HUDEP-2 (cell line): ENCODE results near the gene POFUT1.
"Not testable (repeated sequence)": the region's sequence is repeated elsewhere in the genome, so short reads cannot be mapped to it uniquely, and the experiment has no call there.

Source experiments
- DNase-seq, 76 experiments: peaks; one replicate each; lab custom pipeline; 2025; ENCODE audit not compliant: unreplicated experiment in 76 of 76; lab: John Stamatoyannopoulos, UW

POFUT1 gene

DNA sequence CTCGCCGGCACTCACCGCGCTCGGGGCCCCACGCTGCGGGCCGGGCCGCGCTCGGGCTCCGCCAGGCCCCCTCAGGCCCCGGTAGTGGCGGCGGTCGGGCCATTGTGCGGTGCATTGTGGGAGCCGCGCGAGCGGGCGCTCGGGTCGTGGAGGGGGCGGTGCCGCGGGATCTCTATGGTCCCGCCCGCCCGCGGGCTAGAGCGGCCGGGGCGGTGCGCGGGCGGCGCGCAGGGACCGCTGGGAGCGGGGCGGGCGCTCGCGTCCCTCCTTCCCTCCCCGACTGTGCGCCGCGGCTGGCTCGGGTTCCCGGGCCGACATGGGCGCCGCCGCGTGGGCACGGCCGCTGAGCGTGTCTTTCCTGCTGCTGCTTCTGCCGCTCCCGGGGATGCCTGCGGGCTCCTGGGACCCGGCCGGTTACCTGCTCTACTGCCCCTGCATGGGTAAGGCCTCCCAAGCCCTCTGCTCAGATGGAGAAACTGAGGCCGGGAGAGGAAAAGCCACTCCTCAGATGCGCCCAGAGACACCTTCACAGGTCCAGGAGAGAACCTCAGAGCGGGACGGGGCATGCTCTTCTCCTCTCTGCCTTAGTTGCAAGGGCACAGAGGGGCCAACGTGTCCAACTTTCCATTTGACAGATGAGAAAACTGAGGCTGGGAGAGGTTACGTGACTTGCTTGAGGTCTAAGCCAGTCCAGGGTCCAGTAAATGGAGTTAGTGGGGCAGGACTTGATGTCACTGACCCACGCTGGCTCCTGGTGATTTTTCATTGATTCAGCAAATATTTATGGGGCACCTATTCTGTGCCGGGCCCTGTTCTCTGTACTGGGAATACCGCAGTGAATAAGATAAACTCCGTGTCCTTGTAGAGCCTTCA lies at the start of gene POFUT1, which contains the start of gene PLAGL2:
POFUT1 (plus strand) TSS at position 255 of the 873 bp plus-strand sequence; CDS start at position 317, 62 bp downstream.
PLAGL2 (minus strand) TSS at position 118 of the 873 bp plus-strand sequence. CDS start 5,565 bp downstream, outside the sequence.
- peak in 72 of 76 experiments; percentile 14 to 87 (median 72) for DNase-seq

- no peak for DNase-seq
These were observed 49.3 kb upstream of the POFUT1 start for GRCh38 chr20:32158351-32158750.

DNA sequence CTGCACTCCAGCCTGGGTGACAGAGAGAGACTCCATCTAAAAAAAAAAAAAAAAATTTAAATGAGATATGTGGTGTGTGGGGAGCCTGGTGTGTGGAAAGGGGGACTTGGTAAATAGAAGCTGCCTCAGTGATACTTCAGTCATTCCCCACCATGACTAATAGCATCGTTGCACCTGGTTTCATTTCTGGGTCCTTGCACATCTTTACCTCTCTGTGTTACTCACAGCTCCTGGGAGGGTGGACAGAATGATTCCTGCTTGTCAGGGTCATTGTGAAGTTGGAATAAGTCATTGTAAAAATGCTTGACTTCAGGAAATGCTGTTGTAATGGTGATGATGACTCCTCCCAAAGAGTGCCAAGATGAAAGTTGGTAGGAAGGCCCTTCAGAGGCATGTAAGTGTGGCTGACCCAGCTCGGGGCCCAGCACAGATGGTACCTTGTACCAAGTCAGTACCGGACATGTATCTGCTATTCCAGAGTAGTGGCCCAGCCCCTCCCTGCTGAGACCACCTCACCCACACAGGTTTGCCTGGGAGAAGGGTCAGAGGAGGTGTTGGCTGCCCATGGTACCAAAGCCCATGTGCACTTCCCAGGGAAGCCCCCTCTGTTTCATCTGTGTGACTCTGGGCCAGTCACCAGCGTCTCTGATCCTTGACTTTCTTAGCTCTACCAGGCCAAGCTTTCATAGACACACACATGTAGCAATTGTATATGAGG lies 48.6 kb upstream of the POFUT1 start:
- no peak for DNase-seq

DNA sequence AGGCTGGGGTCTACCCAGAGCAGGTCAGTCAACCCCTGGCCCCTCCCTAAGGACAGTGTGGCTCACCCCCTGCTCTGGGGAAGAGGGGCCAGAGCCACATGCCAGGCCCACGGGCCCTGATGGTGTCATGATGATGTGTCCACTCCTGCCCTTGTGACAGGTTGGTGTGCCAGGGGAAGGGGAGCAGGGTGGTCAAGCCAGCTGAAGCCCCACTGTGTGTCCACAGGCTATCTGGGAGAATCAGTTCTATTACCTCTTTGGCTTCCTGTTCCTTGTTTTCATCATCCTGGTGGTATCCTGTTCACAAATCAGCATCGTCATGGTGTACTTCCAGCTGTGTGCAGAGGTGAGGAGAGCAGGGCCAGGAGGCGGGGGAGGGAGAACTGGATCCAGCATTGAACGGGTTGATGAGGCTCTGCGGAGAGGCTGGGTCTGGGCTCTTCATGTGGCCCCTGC lies 47.9 kb upstream of the POFUT1 start:
- no peak for DNase-seq

- DNase-seq, result no peak
These were observed 47.3 kb upstream of the POFUT1 start for GRCh38 chr20:32160341-32160740.

DNA sequence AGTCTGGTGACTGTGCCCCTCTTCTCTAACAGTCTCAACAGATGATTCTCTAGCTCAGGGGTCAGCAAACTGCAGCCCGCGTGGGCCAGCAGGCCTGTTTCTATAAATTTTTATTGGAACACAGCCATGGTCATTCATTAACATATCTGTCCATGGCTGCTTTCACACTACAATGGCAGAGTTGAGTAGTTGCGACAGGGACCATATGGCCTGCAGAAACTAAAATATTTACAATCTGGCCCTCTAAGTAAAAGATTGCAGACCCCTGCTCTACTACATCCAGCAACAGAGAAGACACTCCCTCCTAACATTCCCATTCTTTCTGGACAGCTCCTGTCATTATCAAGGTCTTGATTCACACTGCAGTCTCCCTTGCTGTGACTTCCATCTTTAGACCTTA lies 45.3 kb upstream of the POFUT1 start:
- no peak for DNase-seq

- DNase-seq, result no peak
These were observed 43.7 kb upstream of the POFUT1 start for GRCh38 chr20:32163951-32164350.

DNA sequence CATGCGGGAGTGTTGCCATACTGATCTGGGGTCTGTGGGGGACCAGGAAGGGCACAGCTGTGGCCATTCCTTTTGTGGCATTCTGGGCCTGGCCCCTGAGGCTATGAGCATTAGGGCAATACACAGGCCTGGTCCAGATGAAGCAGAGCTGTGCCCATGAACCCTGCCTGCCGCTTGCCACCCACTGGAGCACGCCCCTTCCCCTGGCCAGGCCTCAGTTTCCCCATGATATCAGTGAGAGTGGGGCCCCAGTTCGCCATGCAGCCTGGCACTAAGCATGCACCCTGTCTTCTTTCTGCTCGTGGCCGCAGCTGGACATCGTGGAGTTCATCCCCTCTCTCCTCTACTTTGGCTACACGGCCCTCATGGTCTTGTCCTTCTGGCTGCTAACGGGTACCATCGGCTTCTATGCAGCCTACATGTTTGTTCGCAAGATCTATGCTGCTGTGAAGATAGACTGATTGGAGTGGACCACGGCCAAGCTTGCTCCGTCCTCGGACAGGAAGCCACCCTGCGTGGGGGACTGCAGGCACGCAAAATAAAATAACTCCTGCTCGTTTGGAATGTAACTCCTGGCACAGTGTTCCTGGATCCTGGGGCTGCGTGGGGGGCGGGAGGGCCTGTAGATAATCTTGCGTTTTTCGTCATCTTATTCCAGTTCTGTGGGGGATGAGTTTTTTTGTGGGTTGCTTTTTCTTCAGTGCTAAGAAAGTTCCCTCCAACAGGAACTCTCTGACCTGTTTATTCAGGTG lies 42.5 kb upstream of the POFUT1 start:
- no peak for DNase-seq

DNA sequence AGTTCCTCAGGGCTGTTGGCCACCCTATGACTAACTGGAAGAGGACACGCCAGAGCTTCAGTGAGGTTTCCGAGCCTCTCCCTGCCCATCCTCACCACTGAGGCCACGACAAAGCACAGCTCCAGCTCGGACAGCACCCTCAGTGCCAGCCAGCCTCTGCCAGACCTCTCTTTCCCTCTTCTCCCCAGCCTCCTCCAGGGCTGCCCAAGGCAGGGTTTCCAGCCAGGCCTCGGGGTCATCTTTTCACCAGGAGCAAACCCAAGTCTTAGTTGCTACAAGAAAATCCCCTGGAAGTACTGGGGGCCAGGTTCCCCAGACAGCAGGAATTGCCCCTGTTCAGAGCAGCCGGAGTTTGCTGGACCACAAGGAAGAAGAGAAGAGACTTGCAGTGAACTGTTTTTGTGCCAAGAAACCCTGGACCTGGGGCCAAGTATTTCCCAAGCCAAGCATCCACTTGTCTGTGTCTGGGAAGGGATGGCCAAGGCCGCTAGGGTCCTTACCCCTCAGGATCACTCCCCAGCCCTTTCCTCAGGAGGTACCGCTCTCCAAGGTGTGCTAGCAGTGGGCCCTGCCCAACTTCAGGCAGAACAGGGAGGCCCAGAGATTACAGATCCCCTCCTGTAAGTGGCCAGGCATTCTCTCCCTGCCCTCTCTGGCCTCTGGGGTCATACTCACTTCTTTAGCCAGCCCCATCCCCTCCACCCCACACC lies 41.7 kb upstream of the POFUT1 start:
- no peak for DNase-seq

- no peak for DNase-seq
These were observed 40.1 kb upstream of the POFUT1 start for GRCh38 chr20:32167552-32167951.

DNA sequence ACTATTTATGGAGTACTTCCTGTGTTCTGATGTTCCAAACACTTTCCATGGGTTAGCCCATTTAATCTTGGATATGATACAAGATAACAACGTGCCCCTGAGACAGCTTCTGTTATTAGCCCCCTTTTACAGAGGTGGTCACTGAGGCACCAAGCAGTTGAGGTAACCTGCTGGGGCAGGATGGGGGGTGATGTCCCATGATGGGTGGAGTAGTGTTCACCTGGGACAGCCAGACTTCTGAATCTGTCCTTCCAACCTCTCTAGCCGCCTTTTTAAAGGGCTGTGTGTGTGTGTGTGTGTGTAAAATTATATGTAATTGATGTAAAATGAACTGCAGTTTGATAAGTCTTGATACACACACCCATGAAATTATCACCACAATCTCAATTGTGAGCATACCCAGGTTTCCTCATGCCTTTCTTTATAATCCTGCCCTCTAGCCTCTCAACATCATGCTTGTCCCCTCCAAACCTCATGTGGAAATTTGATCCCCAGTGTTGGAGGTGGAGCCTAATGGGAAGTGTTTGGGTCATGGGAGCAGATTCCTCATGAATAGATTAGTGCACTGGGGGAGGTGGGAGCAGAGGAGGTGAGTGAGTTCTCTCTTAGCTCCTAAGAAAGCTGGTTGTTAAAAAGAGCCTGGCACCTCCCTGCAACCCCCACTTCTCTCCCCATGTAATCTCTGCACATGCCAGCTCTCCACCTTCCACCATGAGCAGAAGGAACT lies 39.3 kb upstream of the POFUT1 start:
- DNase-seq, result no peak

- not testable (repeated sequence) for DNase-seq
These were observed 30.0 kb upstream of the POFUT1 start for GRCh38 chr20:32177696-32178095.

DNA sequence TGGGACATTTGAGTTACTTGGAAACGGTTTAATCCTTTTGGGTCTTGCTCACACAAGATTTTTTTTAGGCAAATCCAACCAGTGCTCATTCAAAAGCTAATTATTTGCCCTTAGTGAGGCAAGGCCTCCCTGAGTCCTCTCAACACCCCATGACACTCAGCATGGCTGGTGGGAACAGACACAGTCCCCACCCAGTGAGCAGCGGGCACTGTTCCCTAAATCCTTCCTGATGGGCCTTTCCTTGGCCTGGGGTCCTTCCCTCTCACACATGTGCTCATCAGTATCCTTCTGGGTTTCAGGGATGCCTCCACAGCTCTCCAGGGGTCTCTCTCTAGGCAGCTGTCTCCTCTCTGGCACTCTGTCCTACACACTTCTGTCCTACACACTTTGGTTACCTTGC lies 28.2 kb upstream of the POFUT1 start:
- no peak for DNase-seq

- no peak for DNase-seq
These were observed 27.7 kb upstream of the POFUT1 start for GRCh38 chr20:32179934-32180333.

DNA sequence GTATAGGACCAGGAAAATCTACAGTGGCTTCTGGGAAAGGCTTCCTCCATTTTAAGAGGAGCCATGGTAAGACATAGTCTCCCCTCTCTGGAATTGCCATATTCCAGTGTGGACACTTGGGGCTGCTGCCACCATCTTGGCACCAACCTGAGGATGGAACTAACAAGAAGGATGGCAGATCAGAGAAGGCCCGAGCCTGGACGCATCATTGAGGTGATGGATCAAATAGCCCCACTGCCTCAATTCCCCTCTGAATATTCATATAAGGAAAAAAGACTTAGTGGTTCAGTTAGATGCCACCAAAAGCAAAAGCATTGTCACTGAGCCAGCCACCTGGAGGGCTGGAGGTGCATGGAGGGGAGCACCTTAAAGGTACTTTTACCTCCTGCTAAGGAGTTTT lies 26.1 kb upstream of the POFUT1 start:
- DNase-seq, result no peak

- DNase-seq, result no peak
These were observed 23.6 kb upstream of the POFUT1 start for GRCh38 chr20:32183947-32184635.

GRCh38 chr20:32184961-32185603 lies 22.6 kb upstream of the POFUT1 start:
- DNase-seq, result no peak

DNA sequence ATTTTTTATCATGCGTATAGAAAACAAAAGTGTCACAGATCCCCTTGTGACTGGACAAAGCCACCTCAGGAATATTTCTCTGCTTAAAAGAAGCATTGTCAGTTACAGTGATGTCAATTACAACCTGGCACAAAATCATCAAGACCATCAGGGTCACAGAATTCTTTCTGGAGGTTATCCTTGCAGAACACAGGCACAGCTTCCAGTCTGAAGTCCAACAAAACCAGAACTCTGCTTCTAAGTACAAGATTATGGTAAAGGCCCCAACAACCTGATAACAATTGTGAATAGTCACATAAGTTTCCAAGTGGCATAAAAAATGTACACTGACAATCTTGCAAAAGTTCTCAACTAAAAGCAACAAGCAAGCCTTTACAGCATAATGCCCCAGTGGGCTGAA lies 21.2 kb upstream of the POFUT1 start:
- no peak for DNase-seq
